Cortex of kidney (tissue), 1 donor: ENCODE measurements around the gene FBXL22.

Source experiments
- DNase-seq: peaks from one replicate; lab custom pipeline; 2025; lab: John Stamatoyannopoulos, UW

Gene FBXL22

GRCh38 chr15:63597038-63597790 is at the start of gene FBXL22:
TSS of gene FBXL22 (plus strand) at chr15:63597387. CDS start at chr15:63597393, 6 bp downstream.
- DNase-seq, result no peak

- DNase-seq, result no peak
Observed at GRCh38 chr15:63551400-63551799, 45.8 kb upstream of the FBXL22 start.

- DNase-seq, result no peak
Observed at GRCh38 chr15:63553388-63553791, 43.8 kb upstream of the FBXL22 start.

- DNase-seq, result no peak
Observed at GRCh38 chr15:63554337-63554927, 42.8 kb upstream of the FBXL22 start.

- no peak for DNase-seq
Observed at GRCh38 chr15:63555507-63555906, 41.7 kb upstream of the FBXL22 start.

GRCh38 chr15:63556246-63556645 is 40.9 kb upstream of the FBXL22 start:
- no peak for DNase-seq

- no peak for DNase-seq
Observed at GRCh38 chr15:63556736-63557135, 40.5 kb upstream of the FBXL22 start.

- no peak for DNase-seq
Observed at GRCh38 chr15:63559753-63560152, 37.4 kb upstream of the FBXL22 start.

GRCh38 chr15:63560741-63561448 is 36.3 kb upstream of the FBXL22 start:
- no peak for DNase-seq

- no peak for DNase-seq
Observed at GRCh38 chr15:63564093-63564492, 33.1 kb upstream of the FBXL22 start.

GRCh38 chr15:63565536-63566186 is 31.5 kb upstream of the FBXL22 start:
- DNase-seq, result no peak

- no peak for DNase-seq
Observed at GRCh38 chr15:63572749-63573464, 24.3 kb upstream of the FBXL22 start.

- no peak for DNase-seq
Observed at GRCh38 chr15:63573533-63573932, 23.7 kb upstream of the FBXL22 start.

- no peak for DNase-seq
Observed at GRCh38 chr15:63575312-63575711, 21.9 kb upstream of the FBXL22 start.

- DNase-seq, result no peak
Observed at GRCh38 chr15:63576441-63576840, 20.7 kb upstream of the FBXL22 start.

GRCh38 chr15:63582179-63582578 is 15.0 kb upstream of the FBXL22 start:
- DNase-seq, result no peak

- no peak for DNase-seq
Observed at GRCh38 chr15:63582718-63583426, 14.3 kb upstream of the FBXL22 start.

GRCh38 chr15:63586790-63587189 is 10.4 kb upstream of the FBXL22 start:
- no peak for DNase-seq

GRCh38 chr15:63587527-63587926 is 9.7 kb upstream of the FBXL22 start:
- DNase-seq, result no peak

- DNase-seq, result no peak
Observed at GRCh38 chr15:63588826-63589225, 8.4 kb upstream of the FBXL22 start.
